AG04449 (cell line): Measurements from ENCODE around the gene MAPK14.

Experiments used
- CTCF ChIA-PET: fragments of 350-600 bp; formaldehyde crosslinking; extraction: SDS; loops from one replicate; lab custom pipeline; 2021; ENCODE audit warnings: antibody characterized with exemption; lab: Yijun Ruan, JAX
- POLR2A ChIA-PET: fragments of 400-600, 350-600 bp; formaldehyde crosslinking; extraction: SDS; loops from one replicate; lab custom pipeline; 2020; ENCODE audit warnings: antibody characterized with exemption, inconsistent platforms; lab: Yijun Ruan, JAX
- DNase-seq: peaks from one replicate; pipeline ENCODE4 v3.0.0-alpha.2; 2010; ENCODE audit warnings: low read depth, low spot score
- H3K4me3 ChIP-seq: 2 replicates; pipeline ENCODE4 v1.5.1; 2011; ENCODE audit warnings: low read depth, mild to moderate bottlenecking, control low read depth, low read length
- CTCF ChIP-seq: IDR thresholded peaks from one replicate; pipeline ENCODE4 v1.5.1; 2011; ENCODE audit warnings: mild to moderate bottlenecking, moderate library complexity, low read length, control low read depth, inconsistent platforms; ENCODE audit not compliant: insufficient read depth; ENCODE audit errors: missing control alignments

Gene MAPK14

GRCh38 chr6:36052097-36052496, 24.5 kb downstream of the MAPK14 start:
- no peak overlapping the region for H3K4me3 ChIP-seq
- no peak for TF ChIP-seq CTCF
- ChIA-PET CTCF (interaction anchor here (1.4 to 1.8 kb wide), 3 partner anchors 9 to 43 kb away, joined by 3 to 7 read pairs (median 5); no protein-coding TSS in a partner anchor), POLR2A (no interaction called here)
- no peak for DNase-seq

DNA sequence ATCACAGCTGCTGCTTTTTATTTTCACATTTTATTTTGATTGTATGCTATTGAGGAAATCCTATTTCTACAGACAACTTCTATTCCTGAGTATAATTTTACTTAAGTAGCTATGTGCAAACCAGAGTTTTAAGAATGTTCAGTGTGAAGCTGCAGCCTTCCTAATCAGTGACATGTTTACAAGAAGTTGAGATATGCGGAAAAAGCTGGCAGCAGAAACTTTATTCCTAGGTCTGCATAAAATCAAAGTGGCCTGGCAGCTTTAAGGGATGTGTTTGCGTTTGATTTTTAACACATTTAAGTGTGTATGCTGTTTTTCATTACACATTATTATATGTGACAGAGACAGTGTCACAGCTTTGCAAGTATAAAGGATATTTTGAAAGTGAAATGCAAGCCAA, 26.3 kb downstream of the MAPK14 start:
- DNase-seq = no peak
- no peak for TF ChIP-seq CTCF
- POLR2A ChIA-PET = no interaction called here
- no peak overlapping the region for H3K4me3 ChIP-seq
- CTCF ChIA-PET = interaction anchor here (1.6 kb wide), 1 partner anchor 42 kb away, joined by 11 read pairs; no protein-coding TSS in a partner anchor

DNA sequence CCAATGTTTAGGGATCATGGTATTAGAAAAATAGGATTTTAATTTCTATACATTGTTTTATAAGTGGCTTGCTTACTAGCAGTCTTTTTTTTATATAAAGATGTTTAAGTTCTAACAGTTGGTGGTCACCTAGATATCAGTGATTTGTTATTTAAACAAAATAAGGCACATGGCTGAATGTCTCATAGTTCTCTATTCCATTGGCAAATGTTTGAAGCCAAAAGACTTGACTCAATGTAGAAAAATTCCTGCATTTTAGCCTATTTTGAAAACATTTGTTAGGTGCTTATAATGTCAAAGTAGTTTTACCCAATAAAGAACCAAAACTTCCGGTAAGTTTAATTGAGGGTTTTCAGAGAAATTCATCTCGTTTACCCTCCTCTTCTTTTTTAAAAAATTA, 26.8 kb downstream of the MAPK14 start:
- ChIA-PET POLR2A (no interaction called here), CTCF (interaction anchor here (0.5 to 1.6 kb wide), 2 partner anchors 39 to 42 kb away, joined by 3 to 11 read pairs; no protein-coding TSS in a partner anchor)
- no peak for DNase-seq
- TF ChIP-seq CTCF = no peak
- no peak overlapping the region for H3K4me3 ChIP-seq

DNA sequence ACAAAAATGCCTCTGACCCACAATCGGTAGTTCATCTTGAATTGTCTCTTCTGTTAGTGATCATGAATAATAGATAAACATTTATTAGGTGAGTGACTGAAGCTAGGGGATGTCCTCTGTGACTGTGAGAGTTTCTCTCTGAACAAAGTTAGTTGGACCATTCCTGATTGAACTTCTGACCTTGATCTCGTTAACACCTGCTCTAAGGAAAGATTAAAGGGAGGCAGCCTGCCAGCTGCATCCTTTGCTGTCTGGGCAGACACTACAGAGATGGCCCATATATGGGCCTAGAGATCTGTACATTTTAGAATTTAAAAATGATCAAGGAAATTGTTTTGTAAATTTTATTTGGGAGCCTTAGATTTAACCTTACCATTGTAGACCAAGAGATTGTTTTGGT, 27.3 kb downstream of the MAPK14 start:
- no peak overlapping the region for H3K4me3 ChIP-seq
- DNase-seq = no peak
- TF ChIP-seq CTCF = no peak
- ChIA-PET POLR2A (no interaction called here), CTCF (interaction anchor here (0.5 to 2.0 kb wide), 4 partner anchors 10 to 41 kb away, joined by 3 to 11 read pairs (median 6); no protein-coding TSS in a partner anchor)

DNA sequence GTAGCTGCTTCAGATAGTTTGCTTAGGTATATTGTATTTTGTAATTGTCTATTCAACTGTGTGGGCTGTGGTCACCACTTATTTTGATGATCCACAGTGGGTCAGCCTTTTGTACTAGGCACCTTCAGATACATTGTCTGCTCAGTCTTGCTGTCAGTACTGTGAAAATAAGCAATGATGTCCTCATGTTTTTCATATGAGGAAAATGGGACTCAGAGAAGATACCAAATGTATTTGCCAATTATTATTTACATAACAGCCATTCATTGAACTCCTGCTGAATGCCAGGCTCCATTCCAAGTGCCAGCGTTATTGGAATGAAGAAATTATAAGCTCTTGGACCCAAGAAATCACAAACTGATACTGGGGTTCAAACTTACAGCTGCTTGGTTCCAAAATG, 28.6 kb downstream of the MAPK14 start:
- ChIA-PET POLR2A (no interaction called here), CTCF (interaction anchor here (0.9 to 2.0 kb wide), 3 partner anchors 9 to 39 kb away, joined by 3 to 10 read pairs (median 3); no protein-coding TSS in a partner anchor)
- DNase-seq = no peak
- no peak for TF ChIP-seq CTCF
- no peak overlapping the region for H3K4me3 ChIP-seq

DNA sequence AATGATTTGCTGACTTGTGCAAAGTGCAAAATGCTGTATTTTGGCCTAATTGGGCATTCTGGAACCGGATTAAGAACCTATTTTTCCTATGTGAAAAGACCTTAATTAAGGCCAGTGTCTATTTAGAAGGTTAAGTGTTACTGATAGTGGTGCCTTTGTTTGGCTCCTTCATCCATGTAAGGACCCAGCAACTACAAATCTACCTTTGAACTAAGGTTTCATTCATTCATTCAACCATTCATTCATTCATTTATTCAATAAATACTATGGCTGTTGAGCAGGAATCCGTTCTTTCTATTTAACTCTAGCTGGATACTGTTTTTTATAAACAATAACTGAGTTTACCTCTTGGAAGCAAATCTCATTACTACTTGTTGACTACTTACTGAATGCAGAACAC, 33.6 kb downstream of the MAPK14 start:
- TF ChIP-seq CTCF = no peak
- CTCF ChIA-PET = interaction anchor here (1.4 to 1.5 kb wide), 2 partner anchors 10 to 34 kb away, joined by 3 to 6 read pairs; no protein-coding TSS in a partner anchor
- no peak for DNase-seq
- H3K4me3 ChIP-seq = no peak overlapping the region
- POLR2A ChIA-PET = no interaction called here
